ENCODE results near the gene C3orf33. TPM values are rescaled to one million over a fixed set of nuclear protein-coding genes. Genes with fewer than 3 reads are reported as not detected.

The C3orf33 gene
- total and polyA plus RNA-seq, 9 of the 15 experiments (the other 6 are each of a cell fraction or from before 2014, with no cell fraction given) = 4.1 to 10.2 (median 6.0) TPM

GRCh38 chr3:155744626-155745324 is 61.3 kb downstream of the C3orf33 start, which contains the start of gene PLCH1 (continued):
- TF ChIP-seq CUX1 (CRISPR knock-in tag; IDR thresholded peaks at IDR 0.05) (no peak), REST (IDR thresholded peaks at IDR 0.05; ENCODE audit: borderline replicate concordance) (peak; percentile 56), REST (CRISPR knock-in tag; IDR thresholded peaks at IDR 0.05; ENCODE audit: low read depth) (no peak), ZNF146 (CRISPR knock-in tag; IDR thresholded peaks at IDR 0.05; ENCODE audit: unreplicated experiment) (no peak), FOXJ2 (tag; IDR thresholded peaks at IDR 0.05) (no peak), ZNF12 (CRISPR knock-in tag; IDR thresholded peaks at IDR 0.05) (no peak), MAX (CRISPR knock-in tag; IDR thresholded peaks at IDR 0.05) (peak; percentile 46; the same call in 1 of the 2 replicates), MXD1 (CRISPR knock-in tag; IDR thresholded peaks at IDR 0.05; ENCODE audit: borderline replicate concordance, poor library complexity, severe bottlenecking) (no peak), MTF1 (CRISPR knock-in tag; IDR thresholded peaks at IDR 0.05; ENCODE audit: borderline replicate concordance) (no peak), MLLT1 (IDR thresholded peaks at IDR 0.05) (no peak)
